Transverse colon (tissue), 4 donors: Measurements from ENCODE around the gene RIMS3. TPM values are rescaled to one million over a fixed set of nuclear protein-coding genes. Genes with fewer than 3 reads are reported as not detected.
"Not testable (repeated sequence)": the region's sequence is repeated elsewhere in the genome, so short reads cannot be mapped to it uniquely, and the experiment has no call there.

Experiments used
- DNase-seq: peaks from one replicate; pipeline ENCODE4 v3.0.0-alpha.2; 2019
- H3K27ac ChIP-seq, 4 donors: fragments of 200-600 bp; sonication (generic); 2 replicates each; pipeline ENCODE4 v1.5.1; 2016 to 2018; ENCODE audit warnings: inconsistent platforms in 4 of 4
- H3K27me3 ChIP-seq: fragments of 200-600 bp; sonication (generic); 2 replicates; pipeline ENCODE4 v1.5.1; 2017; ENCODE audit warnings: inconsistent platforms
- H3K36me3 ChIP-seq, 4 donors: fragments of 200-600 bp; sonication (generic); 2 replicates each; pipeline ENCODE4 v1.5.1; 2017 to 2019; ENCODE audit warnings: inconsistent platforms in 4 of 4
- H3K4me1 ChIP-seq, 4 donors: fragments of 200-600 bp; sonication (generic); 2 replicates each; pipeline ENCODE4 v1.5.1; 2017 to 2020; ENCODE audit warnings: inconsistent platforms in 4 of 4
- H3K4me3 ChIP-seq, 4 donors: fragments of 200-600 bp; sonication (generic); 1 replicate in 1 of 4; 2 replicates in 3 of 4; pipeline versions ENCODE4 v1.5.1 to v1.6.1; 2017 to 2019; ENCODE audit warnings: inconsistent platforms in 4 of 4
- H3K9me3 ChIP-seq, 2 donors: fragments of 200-600 bp; sonication (generic); 2 replicates each; pipeline ENCODE4 v1.5.1; 2017 to 2019; ENCODE audit warnings: inconsistent platforms in 2 of 2
- CTCF ChIP-seq, 5 experiments: fragments of 200-600 bp in 3 of 5; fragments of 450-650 bp in 2 of 5; sonication (generic) in 3 of 5; IDR thresholded peaks; 1 replicate in 2 of 5; 2 replicates in 3 of 5; pipeline ENCODE4 v1.5.1; 2016 to 2017; ENCODE audit warnings: antibody characterized with exemption in 5 of 5, inconsistent platforms in 3 of 5, mild to moderate bottlenecking in 2 of 5, moderate library complexity in 1 of 5
- EP300 ChIP-seq: sonication (generic); formaldehyde crosslinking; IDR thresholded peaks from one replicate; pipeline ENCODE4 v1.6.1; 2017; ENCODE audit warnings: antibody characterized with exemption, low read depth
- POLR2A ChIP-seq: fragments of 450-650 bp; IDR thresholded peaks from one replicate; pipeline ENCODE4 v1.6.1; 2016; ENCODE audit warnings: antibody characterized with exemption, mild to moderate bottlenecking, moderate library complexity
- POLR2AphosphoS5 ChIP-seq, 3 donors: sonication (generic); formaldehyde crosslinking; IDR thresholded peaks; one replicate each; pipeline ENCODE4 v1.6.1; 2016; ENCODE audit warnings: antibody characterized with exemption in 3 of 3
- WGBS, 2 donors: methylation state at CpG; one replicate each; pipeline ENCODE4 v1.1.5; 2018; ENCODE audit warnings: low coverage in 1 of 2; 5-methylcytosine and 5-hydroxymethylcytosine counted together
- in situ Hi-C, 4 donors: fragments of 200-750 bp; cut with MboI; loops; one replicate each; pipeline versions ENCODE4 v1.15.0 to v1.15.1; 2017; ENCODE audit warnings: low sequenced_read_pairs in 3 of 4, low pct_ligation_motif_present in 1 of 4, low pct_unique_long_range_greater_than_20kb in 1 of 4
- intact Hi-C: fragments of 100-400 bp; cut with DNase I; formaldehyde crosslinking; loops from one replicate; pipeline ENCODE4 v1.15.1; 2023; ENCODE audit warnings: low total_unique reads
- total RNA-seq, 4 donors: library from RNA; depleted of rRNA; stranded (reverse); fragments of >200 nt; gene quantifications; one replicate each; pipeline ENCODE4 v1.1.0, GENCODE V29; 2016

RIMS3 gene
- total RNA-seq, 4 donors from 2014 or later, result 1.9 to 14.7 (median 5.4) TPM

DNA sequence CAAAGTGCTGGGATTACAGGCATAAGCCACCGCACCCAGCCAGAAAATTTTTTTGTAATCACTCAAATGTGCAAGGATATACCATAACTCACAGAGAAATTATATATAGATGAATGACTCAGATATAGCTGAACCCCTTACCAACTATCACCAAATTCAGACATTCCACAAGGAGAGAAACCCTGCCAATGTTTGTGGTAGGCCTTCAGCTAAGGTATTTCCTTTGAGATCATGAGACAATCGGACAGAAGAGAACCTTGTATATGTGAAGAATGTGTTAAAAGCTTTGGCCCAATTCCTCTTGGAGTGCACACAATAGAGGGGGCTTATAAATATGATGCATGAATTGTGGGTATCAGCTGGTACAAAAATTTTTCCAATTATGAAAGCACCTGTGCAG, 83.4 kb downstream of the RIMS3 start:
- intact Hi-C loops, result no loop called here
- in situ Hi-C loops, result no loop called here
- Histone ChIP-seq H3K27me3 (no peaks in the 10 kb centered on the region), H3K27ac (no peak overlapping the region), H3K4me1 (no peaks in the 10 kb centered on the region), H3K36me3 (no peaks in the 10 kb centered on the region), H3K9me3 (no peaks in the 10 kb centered on the region), H3K4me3 (no peak overlapping the region)
- 90 to 94% methylated on average over 2 of the region's 2 CpGs for WGBS, 2 donors
- no peak for TF ChIP-seq CTCF (IDR thresholded peaks at IDR 0.05)
- TF ChIP-seq EP300, result no peak
- no peak for DNase-seq

DNA sequence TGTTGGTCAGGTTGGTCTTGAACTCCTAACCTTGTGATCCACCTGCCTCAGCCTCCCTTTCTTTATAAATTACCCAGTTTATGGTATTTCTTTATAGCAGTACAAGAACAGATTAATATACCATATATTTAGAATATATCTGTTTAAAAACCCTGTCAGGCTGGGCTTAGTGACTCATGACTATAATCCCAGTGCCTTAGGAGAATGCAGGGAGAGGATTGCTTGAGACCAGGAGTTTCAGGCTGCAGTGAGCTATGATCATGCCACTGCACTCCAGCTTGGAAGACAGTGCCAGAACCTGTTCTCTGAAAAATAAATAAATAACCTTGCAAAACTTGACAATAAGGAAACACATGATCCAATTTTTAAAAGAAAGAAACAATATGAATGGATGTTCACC, 90.1 kb downstream of the RIMS3 start:
- Histone ChIP-seq H3K9me3 (no peaks in the 10 kb centered on the region), H3K4me1 (no peaks in the 10 kb centered on the region), H3K36me3 (no peaks in the 10 kb centered on the region), H3K27ac (no peak overlapping the region), H3K4me3 (no peak overlapping the region), H3K27me3 (no peaks in the 10 kb centered on the region)
- intact Hi-C loops (no loop called here), in situ Hi-C loops (no loop called here)
- DNase-seq, result no peak
- no peak for TF ChIP-seq POLR2AphosphoS5 (IDR thresholded peaks at IDR 0.05)
- TF ChIP-seq CTCF (IDR thresholded peaks at IDR 0.05), result no peak
- TF ChIP-seq EP300, result no peak
- TF ChIP-seq POLR2A, result no peak

DNA sequence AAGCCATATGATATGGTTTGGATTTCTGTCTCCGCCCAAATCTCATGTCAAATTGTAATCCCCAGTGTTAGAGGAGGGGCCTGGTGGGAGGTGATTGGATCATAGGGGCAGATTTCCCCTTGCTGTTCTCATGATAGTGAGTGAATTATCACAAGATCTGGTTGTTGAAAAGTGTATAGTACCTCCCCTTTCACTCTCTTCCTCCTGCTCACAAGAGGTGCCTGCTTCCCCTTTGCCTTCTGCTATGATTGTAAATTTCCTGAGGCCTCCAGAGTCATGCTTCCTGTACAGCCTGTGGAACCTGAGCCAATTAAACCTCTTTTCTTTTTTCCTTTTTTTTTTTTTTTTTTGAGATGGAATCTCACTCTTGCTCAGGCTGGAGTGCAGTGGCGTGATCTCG, 90.7 kb downstream of the RIMS3 start:
- H3K27me3 ChIP-seq, H3K27ac ChIP-seq, intact Hi-C loops, H3K4me1 ChIP-seq, DNase-seq, H3K36me3 ChIP-seq, in situ Hi-C loops, H3K9me3 ChIP-seq, H3K4me3 ChIP-seq: not testable (repeated sequence)
- WGBS, 2 donors, result 63 to 74% methylated on average over 1 to 3 of the region's 3 CpGs

Other genes with a start within 250 kb of the RIMS3 start
- gene ZFP69B, start 215.2 kb downstream of the RIMS3 start, total RNA-seq, result 1 to 10 TPM in 1 of 4 donors, under 1 TPM in 1, not detected in 2; 0.68 to 1.9 TPM
- gene ZFP69, start 188.4 kb downstream of the RIMS3 start, total RNA-seq, result 10 to 100 TPM in 1 of 4 donors, 1 to 10 TPM in 2, not detected in 1; 2.2 to 64.7 (median 2.7) TPM
- gene EXO5, start 156.9 kb downstream of the RIMS3 start, total RNA-seq, result 10 to 100 TPM in 1 of 4 donors, 1 to 10 TPM in 2, under 1 TPM in 1; 0.40 to 16.8 (median 6.5) TPM
- 1 to 10 TPM in 3 of 4 donors, not detected in 1; 5.4 to 7.1 (median 6.7) TPM for gene ZNF684, start 134.0 kb downstream of the RIMS3 start, total RNA-seq
- 100 to 1,000 TPM in 1 of 4 donors, 10 to 100 TPM in 3; 34.4 to 101 (median 76.4) TPM for gene NFYC, start 26.0 kb upstream of the RIMS3 start, total RNA-seq
- 10 to 100 TPM in 1 of 4 donors, 1 to 10 TPM in 3; 3.1 to 33.7 (median 3.6) TPM for gene KCNQ4, start 118.1 kb upstream of the RIMS3 start, total RNA-seq
- gene CITED4, start 196.7 kb upstream of the RIMS3 start, total RNA-seq, result 10 to 100 TPM in 3 of 4 donors, 1 to 10 TPM in 1; 7.6 to 30.1 (median 16.5) TPM